ENCODE data around the gene RIBC1.
"Not testable (repeated sequence)": the region's sequence is repeated elsewhere in the genome, so short reads cannot be mapped to it uniquely, and the experiment has no call there.

Gene RIBC1

DNA sequence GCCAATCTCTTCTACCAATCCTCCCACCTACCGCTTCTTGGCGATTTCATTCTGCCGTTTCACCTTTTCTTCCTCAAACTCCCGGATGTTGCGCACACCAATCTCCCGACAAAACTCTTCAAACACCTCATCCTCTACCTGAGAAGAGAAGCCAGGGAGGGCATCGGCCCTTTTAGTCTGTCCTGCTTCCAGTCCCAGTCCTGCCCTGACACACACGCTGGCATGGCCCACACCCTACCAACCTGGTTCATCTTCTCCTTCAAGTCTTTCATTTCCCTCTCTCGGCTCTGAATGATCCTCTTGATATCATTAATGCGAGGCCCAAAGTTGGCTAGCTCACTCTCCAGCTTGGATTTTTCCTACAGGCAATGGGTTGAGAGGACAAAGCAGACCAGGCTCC lies 19.1 kb upstream of the RIBC1 start:
- Histone ChIP-seq H3K4me3 (ENCODE audit: low read depth in 1 of 2, low read length in 2 of 2) (no peak overlapping the region), H3K9ac (ENCODE audit: low read length) (no peak overlapping the region), H3K4me1 (ENCODE audit: insufficient read depth, low read length) (no peaks in the 10 kb centered on the region), H3K27me3 (ENCODE audit: control insufficient read depth in 1 of 2, insufficient read depth in 2 of 2, low read length in 2 of 2) (no peaks in the 10 kb centered on the region), H3K9me3 (ENCODE audit: low read length) (no peaks in the 10 kb centered on the region), H3K27ac (ENCODE audit: low read depth, low read length) (no peak overlapping the region), H3K36me3 (ENCODE audit: insufficient read depth, low read length) (peaks cover 59% of the 10 kb centered on the region)

DNA sequence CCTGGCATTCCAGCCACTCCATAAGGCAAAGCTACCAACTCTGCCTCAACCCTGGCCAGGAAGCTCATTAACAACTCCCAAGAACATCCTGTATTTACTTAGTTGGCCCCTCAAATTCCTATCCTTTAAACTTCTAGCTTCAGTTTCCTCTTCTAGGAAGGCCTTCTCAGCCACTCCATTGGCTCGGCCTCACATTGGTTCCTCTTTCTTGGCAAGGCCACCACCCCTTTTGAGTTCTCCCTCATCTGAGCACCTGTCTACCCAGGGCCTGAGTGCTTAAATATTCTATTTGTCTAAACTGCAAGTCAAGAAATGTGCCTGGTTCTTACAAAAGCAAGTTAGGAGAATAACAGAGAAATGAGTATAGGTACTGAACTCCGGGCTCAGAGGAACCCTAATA lies 10.2 kb upstream of the RIBC1 start:
- H3K36me3 ChIP-seq (ENCODE audit: insufficient read depth, low read length): peaks cover 61% of the 10 kb centered on the region

DNA sequence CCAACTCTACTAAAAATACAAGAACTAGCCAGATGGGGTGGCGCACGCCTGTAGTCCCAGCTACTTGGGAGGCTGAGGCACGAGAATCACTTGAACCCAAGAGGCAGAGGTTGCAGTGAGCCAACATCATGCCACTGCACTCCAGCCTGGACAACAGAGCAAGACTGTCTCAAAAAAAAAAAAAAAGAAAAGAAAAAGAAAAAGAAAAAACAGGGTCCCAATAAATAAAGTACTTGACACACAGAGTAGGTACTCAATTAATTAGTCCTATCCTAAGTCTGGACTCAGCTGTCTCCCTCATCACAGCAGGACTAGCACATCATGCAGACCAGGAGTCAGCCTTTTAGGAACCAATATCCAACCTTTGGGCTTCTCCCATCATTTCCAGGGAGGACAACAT lies 2.3 kb upstream of the RIBC1 start:
- H3K4me3 ChIP-seq (ENCODE audit: low read depth in 1 of 2, low read length in 2 of 2); H3K9me3 ChIP-seq (ENCODE audit: low read length); H3K36me3 ChIP-seq (ENCODE audit: insufficient read depth, low read length); H3K27ac ChIP-seq (ENCODE audit: low read depth, low read length); H3K9ac ChIP-seq (ENCODE audit: low read length); H3K27me3 ChIP-seq (ENCODE audit: control insufficient read depth in 1 of 2, insufficient read depth in 2 of 2, low read length in 2 of 2): not testable (repeated sequence)
- H3K4me1 ChIP-seq (ENCODE audit: insufficient read depth, low read length): peaks cover 13% of the 10 kb centered on the region

More for the DNA sequence above, 10.2 kb upstream of the RIBC1 start:
- Histone ChIP-seq H3K9me3 (ENCODE audit: low read length) (no peaks in the 10 kb centered on the region), H3K27me3 (ENCODE audit: control insufficient read depth in 1 of 2, insufficient read depth in 2 of 2, low read length in 2 of 2) (no peaks in the 10 kb centered on the region), H3K4me3 (ENCODE audit: low read depth in 1 of 2, low read length in 2 of 2) (no peak overlapping the region), H3K4me1 (ENCODE audit: insufficient read depth, low read length) (no peaks in the 10 kb centered on the region), H3K9ac (ENCODE audit: low read length) (no peak overlapping the region), H3K27ac (ENCODE audit: low read depth, low read length) (no peak overlapping the region)

DNA sequence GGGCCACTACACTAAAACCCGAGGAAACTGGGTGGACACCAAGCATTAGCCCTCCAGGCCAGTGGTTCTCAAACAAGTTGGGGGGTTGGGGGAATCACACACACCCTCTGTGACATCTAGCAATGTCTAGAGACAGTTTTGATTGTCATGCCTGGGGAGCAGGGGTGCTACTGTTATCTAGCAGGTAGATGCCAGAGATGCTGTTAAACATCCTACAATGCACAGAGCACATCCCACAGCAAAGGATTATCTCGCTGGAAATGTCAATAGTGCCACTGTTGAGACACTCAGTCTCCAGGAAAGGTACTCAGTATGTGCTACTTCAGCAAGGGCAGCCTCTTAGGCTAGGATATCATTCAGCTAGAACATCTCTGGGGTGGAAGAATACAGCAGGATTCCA lies 1.5 kb upstream of the RIBC1 start:
- H3K9me3 ChIP-seq (ENCODE audit: low read length): no peaks in the 10 kb centered on the region
- no peak overlapping the region for H3K27ac ChIP-seq (ENCODE audit: low read depth, low read length)
- no peaks in the 10 kb centered on the region for H3K36me3 ChIP-seq (ENCODE audit: insufficient read depth, low read length)
- no peaks in the 10 kb centered on the region for H3K27me3 ChIP-seq (ENCODE audit: control insufficient read depth in 1 of 2, insufficient read depth in 2 of 2, low read length in 2 of 2)
- peak overlapping the region; percentile 32 for H3K9ac ChIP-seq (ENCODE audit: low read length)
- peaks cover 13% of the 10 kb centered on the region for H3K4me1 ChIP-seq (ENCODE audit: insufficient read depth, low read length)
- peak overlapping the region in 1 of 2 donors; percentile 90 for H3K4me3 ChIP-seq (ENCODE audit: low read depth in 1 of 2, low read length in 2 of 2)

DNA sequence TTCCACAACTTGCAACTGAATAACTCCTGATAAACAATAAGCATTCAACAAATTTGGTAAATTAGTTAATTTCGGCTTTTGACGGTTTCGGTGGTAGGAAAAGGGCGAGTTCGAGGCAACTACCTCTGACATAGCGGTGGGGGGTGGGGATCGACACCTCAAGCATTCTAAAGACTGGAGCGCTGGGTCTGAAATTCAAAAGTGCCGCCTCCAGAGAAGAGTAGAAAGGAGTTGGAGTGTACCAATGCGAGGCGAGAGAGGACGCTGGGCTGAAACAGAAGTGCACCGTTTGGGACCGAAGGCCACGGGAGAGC lies 944 bp upstream of the RIBC1 start:
- H3K36me3 ChIP-seq (ENCODE audit: insufficient read depth, low read length): no peaks in the 10 kb centered on the region
- peak overlapping the region; percentile 76 to 90 for H3K4me3 ChIP-seq (ENCODE audit: low read depth in 1 of 2, low read length in 2 of 2)
- peak overlapping the region; percentile 97 for H3K27ac ChIP-seq (ENCODE audit: low read depth, low read length)
- H3K27me3 ChIP-seq (ENCODE audit: control insufficient read depth in 1 of 2, insufficient read depth in 2 of 2, low read length in 2 of 2): no peaks in the 10 kb centered on the region
- H3K9me3 ChIP-seq (ENCODE audit: low read length): no peaks in the 10 kb centered on the region
- H3K4me1 ChIP-seq (ENCODE audit: insufficient read depth, low read length): peaks cover 13% of the 10 kb centered on the region
- H3K9ac ChIP-seq (ENCODE audit: low read length): peak overlapping the region; percentile 32

DNA sequence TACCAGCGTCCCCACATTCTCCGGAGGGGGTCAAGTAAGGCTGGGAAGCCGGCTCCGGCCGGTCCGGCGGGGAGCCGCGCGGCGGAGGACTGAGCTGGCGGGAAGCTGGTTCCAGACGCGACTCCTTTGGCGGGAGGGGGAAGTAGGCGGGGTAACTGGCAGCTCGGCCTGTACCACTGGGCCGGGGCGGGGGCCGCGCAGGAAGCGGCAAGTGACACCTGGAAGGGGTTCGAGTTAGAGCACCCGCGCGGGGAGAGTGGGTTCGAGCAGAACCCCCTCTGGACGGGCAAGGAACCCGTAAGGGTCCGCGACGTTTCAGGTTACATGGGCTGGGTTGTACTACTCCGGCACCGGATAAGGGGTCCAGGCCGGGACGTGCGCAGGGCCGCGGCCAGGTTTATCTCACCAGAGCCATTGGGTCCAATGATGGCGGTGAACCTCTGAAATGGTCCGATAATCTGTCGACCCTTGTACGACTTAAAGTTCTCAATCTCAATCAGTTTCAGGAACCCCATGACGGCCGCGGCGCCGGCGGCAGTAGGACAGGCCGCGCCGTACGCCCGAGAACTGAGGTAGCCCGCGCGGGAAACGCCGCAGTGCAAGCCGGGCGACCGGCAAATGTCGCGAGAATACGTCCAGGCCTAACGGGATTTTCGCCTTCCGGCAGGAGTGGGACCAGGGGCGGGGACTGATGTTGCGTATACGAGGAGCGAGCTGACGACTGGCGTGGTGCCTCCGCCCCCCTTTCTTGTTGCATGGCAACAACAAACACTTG lies 400 bp upstream of the RIBC1 start, which contains the start of gene SMC1A:
Gene SMC1A, minus strand, starts transcription at position 569 of the 775 bp plus-strand sequence. Its CDS starts 54 bp downstream, at position 515.
- Histone ChIP-seq H3K27ac (ENCODE audit: low read depth, low read length) (peak within 1 kb of the TSS; percentile 97), H3K9me3 (ENCODE audit: low read length) (no peaks in the 10 kb centered on the region), H3K4me3 (ENCODE audit: low read depth in 1 of 2, low read length in 2 of 2) (peak within 1 kb of the TSS; percentile 76 to 90), H3K36me3 (ENCODE audit: insufficient read depth, low read length) (no peaks in the 10 kb centered on the region), H3K9ac (ENCODE audit: low read length) (peak within 1 kb of the TSS; percentile 53), H3K27me3 (ENCODE audit: control insufficient read depth in 1 of 2, insufficient read depth in 2 of 2, low read length in 2 of 2) (no peaks in the 10 kb centered on the region), H3K4me1 (ENCODE audit: insufficient read depth, low read length) (peaks cover 13% of the 10 kb centered on the region)

DNA sequence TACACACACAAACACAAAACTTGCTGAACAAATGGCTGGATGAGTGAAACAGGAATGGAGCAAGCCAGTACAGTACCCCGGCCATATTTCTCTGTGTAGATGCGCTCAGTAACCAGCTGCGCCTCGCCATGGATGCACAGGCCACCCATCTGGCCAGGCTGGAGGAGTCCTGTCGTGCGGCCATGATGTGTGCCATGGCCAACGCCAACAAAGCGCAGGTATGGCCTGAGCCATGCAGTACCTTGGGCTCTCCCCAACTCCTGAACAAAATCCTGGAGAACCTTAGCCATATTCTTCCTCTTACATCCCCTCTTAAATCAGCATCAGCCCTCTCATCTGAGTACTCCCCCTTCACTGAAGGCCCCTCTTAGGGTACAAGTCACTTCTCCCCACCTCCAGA lies 7.1 kb downstream of the RIBC1 start:
- H3K4me1 ChIP-seq (ENCODE audit: insufficient read depth, low read length): peaks cover 3% of the 10 kb centered on the region
- no peaks in the 10 kb centered on the region for H3K9me3 ChIP-seq (ENCODE audit: low read length)
- peaks cover 0 to 9% of the 10 kb centered on the region in 2 donors for H3K27me3 ChIP-seq (ENCODE audit: control insufficient read depth in 1 of 2, insufficient read depth in 2 of 2, low read length in 2 of 2)
- no peak overlapping the region for H3K4me3 ChIP-seq (ENCODE audit: low read depth in 1 of 2, low read length in 2 of 2)
- no peaks in the 10 kb centered on the region for H3K36me3 ChIP-seq (ENCODE audit: insufficient read depth, low read length)
- H3K9ac ChIP-seq (ENCODE audit: low read length): no peak overlapping the region
- H3K27ac ChIP-seq (ENCODE audit: low read depth, low read length): no peak overlapping the region

DNA sequence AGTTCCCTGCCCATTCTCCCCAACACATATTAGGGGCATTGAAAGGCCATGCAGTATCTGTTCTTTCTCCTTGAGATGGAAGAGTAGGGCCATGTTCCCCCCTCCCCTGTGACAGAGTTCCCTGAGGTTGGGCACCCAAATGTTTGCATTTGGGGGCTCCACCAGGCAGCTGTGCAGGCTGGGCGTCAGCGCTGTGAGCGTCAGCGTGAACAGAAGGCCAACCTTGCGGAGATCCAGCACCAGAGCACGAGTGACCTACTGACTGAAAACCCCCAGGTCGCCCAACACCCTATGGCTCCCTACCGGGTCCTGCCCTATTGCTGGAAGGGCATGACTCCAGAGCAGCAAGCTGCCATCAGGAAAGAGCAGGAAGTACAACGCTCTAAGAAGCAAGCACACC lies 7.6 kb downstream of the RIBC1 start:
- no peak overlapping the region for H3K4me3 ChIP-seq (ENCODE audit: low read depth in 1 of 2, low read length in 2 of 2)
- H3K9ac ChIP-seq (ENCODE audit: low read length): no peak overlapping the region
- peaks cover 0 to 9% of the 10 kb centered on the region in 2 donors for H3K27me3 ChIP-seq (ENCODE audit: control insufficient read depth in 1 of 2, insufficient read depth in 2 of 2, low read length in 2 of 2)
- H3K36me3 ChIP-seq (ENCODE audit: insufficient read depth, low read length): no peaks in the 10 kb centered on the region
- no peak overlapping the region for H3K27ac ChIP-seq (ENCODE audit: low read depth, low read length)
- no peaks in the 10 kb centered on the region for H3K9me3 ChIP-seq (ENCODE audit: low read length)
- peaks cover 4% of the 10 kb centered on the region for H3K4me1 ChIP-seq (ENCODE audit: insufficient read depth, low read length)

DNA sequence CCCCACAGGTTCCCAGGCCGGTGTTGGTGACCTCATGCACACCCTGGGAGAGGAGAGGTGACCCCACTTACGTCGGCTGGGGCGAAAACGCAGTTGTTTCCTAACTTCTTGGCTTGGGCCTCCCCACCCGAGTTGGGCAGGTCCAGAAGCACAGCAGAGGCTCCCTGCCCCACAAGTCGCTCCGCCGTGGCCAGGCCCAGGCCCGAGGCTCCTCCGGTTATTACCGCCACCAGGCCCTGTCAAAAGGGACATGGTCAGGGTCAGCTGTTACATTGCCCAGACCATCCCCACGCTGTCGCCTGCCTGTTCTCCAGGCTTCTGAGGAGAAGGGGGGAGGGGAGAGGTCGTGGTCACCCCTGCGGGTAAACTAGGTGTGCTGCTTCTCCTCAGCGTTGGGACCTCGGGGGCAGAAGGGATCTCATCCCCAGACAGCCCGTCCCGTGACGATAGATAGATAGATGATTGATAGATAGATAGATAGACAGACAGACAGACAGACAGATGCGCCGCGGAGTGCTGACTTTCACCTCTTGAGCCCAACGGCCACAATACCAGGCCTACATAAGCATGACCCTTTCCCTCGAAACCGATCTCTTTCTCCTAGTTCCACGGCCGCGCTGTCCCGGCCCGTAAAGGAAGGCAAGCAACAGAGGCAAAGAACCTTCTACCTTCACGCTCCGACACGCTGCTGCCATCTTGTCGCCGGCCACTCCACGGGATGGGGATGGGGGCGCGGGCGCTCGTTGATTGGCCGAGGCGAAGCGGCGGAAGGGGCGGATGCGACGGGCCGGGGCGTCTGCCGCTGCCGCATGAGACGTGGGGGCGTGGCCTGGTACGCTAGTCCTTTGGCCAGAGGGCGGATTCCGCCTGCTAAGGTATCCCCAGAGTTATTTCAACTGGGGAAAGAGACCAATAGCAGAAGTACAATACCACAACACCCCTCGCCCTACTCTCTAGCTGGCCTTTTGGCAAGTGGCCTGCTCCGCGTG lies 11.3 kb downstream of the RIBC1 start, which contains the start of gene HSD17B10:
Gene HSD17B10, minus strand, starts transcription at position 720 of the 989 bp plus-strand sequence. Its CDS starts 25 bp downstream, at position 695.
- Histone ChIP-seq H3K4me3 (ENCODE audit: low read depth in 1 of 2, low read length in 2 of 2) (peak within 1 kb of the TSS; percentile 50 to 79), H3K4me1 (ENCODE audit: insufficient read depth, low read length) (peaks cover 4% of the 10 kb centered on the region), H3K27ac (ENCODE audit: low read depth, low read length) (peak within 1 kb of the TSS; percentile 42), H3K27me3 (ENCODE audit: control insufficient read depth in 1 of 2, insufficient read depth in 2 of 2, low read length in 2 of 2) (peaks cover 4 to 15% of the 10 kb centered on the region in 2 donors), H3K36me3 (ENCODE audit: insufficient read depth, low read length) (no peaks in the 10 kb centered on the region), H3K9me3 (ENCODE audit: low read length) (no peaks in the 10 kb centered on the region), H3K9ac (ENCODE audit: low read length) (peak within 1 kb of the TSS; percentile 26)

DNA sequence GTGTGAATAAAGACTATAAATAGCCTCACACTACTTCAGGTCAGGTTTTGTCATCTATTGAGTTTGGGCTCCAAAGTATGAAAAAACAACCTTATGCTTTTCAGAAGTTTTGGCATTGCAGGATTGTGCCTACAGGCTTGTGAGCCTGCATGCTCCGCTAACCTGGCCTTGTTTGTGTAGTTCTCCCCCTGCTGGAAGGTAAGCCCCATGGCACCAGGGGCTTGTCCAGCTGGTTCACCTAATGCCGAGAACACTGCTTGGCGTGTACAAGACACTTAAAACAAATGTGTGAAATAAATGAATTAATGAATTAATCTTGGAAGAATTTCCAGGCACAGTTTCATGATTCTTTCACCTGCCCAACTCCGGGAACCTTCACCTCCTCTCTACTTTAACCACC lies 13.3 kb downstream of the RIBC1 start:
- Histone ChIP-seq H3K36me3 (ENCODE audit: insufficient read depth, low read length) (no peaks in the 10 kb centered on the region), H3K27me3 (ENCODE audit: control insufficient read depth in 1 of 2, insufficient read depth in 2 of 2, low read length in 2 of 2) (peaks cover 4 to 21% of the 10 kb centered on the region in 2 donors), H3K4me3 (ENCODE audit: low read depth in 1 of 2, low read length in 2 of 2) (no peak overlapping the region), H3K9ac (ENCODE audit: low read length) (no peak overlapping the region), H3K9me3 (ENCODE audit: low read length) (no peaks in the 10 kb centered on the region), H3K4me1 (ENCODE audit: insufficient read depth, low read length) (peaks cover 4% of the 10 kb centered on the region), H3K27ac (ENCODE audit: low read depth, low read length) (no peak overlapping the region)

DNA sequence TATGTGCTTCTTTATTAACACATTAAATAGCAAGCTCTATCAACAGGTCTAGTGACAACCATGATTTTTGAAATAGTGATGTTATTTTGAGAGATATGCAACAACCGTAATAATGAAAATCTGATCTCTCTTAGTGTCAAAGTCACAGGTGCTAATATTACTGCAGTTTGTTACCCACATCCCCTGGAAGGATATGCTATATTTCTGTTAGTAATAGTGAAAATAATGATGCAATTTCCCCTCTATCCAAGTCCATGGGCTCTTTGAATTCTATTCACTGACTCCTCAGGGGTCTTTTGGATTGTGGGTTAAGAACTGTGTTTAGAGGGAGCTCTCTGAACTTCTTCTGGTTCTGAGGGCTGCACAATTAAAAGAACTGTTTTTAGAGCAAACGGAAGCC lies 14.5 kb downstream of the RIBC1 start:
- Histone ChIP-seq H3K4me3 (ENCODE audit: low read depth in 1 of 2, low read length in 2 of 2) (no peak overlapping the region), H3K27me3 (ENCODE audit: control insufficient read depth in 1 of 2, insufficient read depth in 2 of 2, low read length in 2 of 2) (peaks cover 4 to 27% of the 10 kb centered on the region in 2 donors), H3K4me1 (ENCODE audit: insufficient read depth, low read length) (peaks cover 8% of the 10 kb centered on the region), H3K9ac (ENCODE audit: low read length) (no peak overlapping the region), H3K9me3 (ENCODE audit: low read length) (no peaks in the 10 kb centered on the region), H3K27ac (ENCODE audit: low read depth, low read length) (no peak overlapping the region), H3K36me3 (ENCODE audit: insufficient read depth, low read length) (no peaks in the 10 kb centered on the region)

Measured in muscle layer of colon (tissue), 2 donors.